WTC11 (cell line): ENCODE data around the gene NLRC4.

ENCODE experiments used
- CTCF ChIP-seq: fragments of 200-600 bp; IDR thresholded peaks from 2 replicates; pipeline ENCODE4 v1.8.0; 2022; ENCODE audit warnings: antibody characterized with exemption
- TEAD1 ChIP-seq: sonication (generic); formaldehyde crosslinking; IDR thresholded peaks from 2 replicates; pipeline ENCODE4 v1.8.0; 2022; ENCODE audit warnings: mild to moderate bottlenecking, missing genetic modification reagents

- no peak for TF ChIP-seq CTCF
- TF ChIP-seq TEAD1 (CRISPR knock-in tag): no peak
Observed at GRCh38 chr2:32289165-32289999, 24.7 kb upstream of the NLRC4 start.
